Activated CD8-positive, alpha-beta memory T cell treated with anti-CD3 and anti-CD28 coated beads, Interleukin-2, amount 50 U/mL, for 1 hour (primary cell): Measurements from ENCODE around the gene ZNF714.

Source experiments
- DNase-seq: peaks from one replicate; pipeline ENCODE4 v3.0.0-alpha.2; 2020; ENCODE audit errors: extremely low read depth

ZNF714 gene

DNA sequence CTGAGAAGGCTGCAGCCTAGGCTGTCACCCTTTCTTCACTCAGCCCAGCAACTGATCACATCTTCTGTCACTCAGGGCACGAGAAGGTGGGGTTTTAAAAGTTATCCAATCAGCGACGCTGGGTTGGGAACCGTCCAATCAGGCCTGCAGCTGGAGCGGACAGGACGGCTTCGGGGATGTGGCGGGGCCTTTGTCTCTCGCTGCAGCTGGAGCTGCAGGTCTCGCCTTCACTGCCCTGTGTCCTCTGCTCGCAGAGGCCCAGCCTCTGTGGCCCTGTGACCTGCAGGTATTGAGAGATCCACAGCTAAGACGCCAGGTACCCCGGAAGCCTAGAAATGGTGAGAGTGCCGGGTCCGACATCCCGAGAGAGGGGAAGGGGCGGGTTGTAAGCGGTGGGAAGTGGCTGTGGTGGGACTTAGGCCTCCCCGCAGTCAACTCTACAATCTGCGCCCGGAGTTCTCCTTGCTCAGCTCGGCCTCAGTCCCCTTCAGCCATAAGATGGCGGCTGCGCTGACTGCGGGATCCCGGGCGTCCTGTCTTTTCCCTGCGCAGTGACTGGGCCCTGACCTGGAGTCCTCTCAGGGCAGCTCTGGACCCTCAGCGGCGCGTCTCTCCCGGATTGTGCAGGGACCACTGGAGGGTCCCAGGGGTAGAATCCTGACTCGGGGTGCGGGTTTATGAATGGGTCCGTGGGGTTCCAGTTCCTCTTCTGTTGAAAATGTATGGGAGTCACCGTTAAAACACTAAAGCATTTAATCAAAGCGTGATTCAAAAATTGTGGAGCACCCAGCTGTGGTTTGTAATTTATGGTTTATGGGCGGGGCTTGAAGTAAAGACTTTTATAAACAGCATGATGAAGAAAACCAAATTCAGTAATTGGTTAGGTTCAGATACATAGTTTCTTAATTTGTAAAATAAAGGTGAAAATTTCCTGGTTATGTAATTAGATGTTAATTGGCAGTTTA is at the start of gene ZNF714:
Gene ZNF714, plus strand, starts transcription at position 193 of the 965 bp plus-strand sequence. CDS start 16,066 bp downstream, outside the sequence.
- peak; percentile 38 for DNase-seq

DNA sequence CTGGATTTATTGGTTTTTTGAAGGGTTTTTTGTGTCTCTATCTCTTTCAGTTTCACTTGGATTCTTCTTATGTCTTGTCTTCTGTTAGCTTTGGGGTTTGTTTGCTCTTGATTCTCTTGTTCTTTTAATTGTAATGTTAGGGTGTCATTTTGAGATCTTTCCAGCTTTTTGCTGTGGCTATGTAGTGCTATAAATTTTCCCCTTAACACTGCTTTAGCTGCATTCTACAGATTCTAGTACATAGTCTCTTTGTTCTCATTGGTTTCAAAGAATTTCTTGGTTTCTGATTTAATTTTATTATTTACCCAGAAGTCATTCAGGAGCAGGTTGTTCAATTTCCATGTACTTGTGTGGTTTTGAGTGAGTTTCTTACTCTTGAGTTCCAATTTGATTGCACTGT is 37.0 kb upstream of the ZNF714 start:
- DNase-seq, result no peak

DNA sequence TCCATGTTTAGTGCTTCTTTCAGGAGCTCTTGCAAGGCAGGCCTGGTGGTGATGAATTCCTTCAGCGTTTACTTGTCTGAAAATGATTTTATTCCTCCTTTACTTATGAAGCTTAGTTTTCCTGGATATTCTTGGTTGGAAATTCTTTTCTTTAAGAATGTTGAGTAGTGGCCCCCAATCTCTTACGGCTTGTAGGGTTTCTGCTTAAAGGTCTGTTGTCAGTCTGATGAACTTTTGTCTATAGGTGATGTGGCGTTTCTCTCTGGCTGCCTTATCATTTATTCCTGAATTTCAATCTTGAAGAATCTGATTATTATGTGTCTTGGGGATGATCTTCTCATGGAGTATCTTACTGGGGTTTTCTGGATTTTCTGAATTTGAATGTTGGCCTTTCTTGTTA is 35.5 kb upstream of the ZNF714 start:
- no peak for DNase-seq

DNA sequence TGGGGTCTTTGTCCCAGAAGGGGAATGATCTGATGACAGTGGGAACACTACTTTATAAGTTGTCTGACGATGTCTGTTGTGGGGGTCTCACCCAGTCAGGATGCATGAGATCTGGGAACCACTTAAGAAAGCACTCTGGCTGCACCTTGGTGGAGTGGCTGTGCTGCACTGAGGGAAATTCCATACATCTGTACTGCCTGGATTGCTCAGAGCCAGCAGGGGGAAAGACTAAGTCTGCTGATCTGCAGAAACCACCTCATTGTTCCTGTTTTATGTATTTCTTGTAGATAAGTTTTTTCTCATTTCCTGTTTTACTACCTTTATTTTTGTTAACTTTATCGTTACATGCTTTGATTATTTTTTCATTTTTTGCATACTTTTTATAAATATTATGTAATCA is 34.3 kb upstream of the ZNF714 start:
- DNase-seq, result no peak

DNA sequence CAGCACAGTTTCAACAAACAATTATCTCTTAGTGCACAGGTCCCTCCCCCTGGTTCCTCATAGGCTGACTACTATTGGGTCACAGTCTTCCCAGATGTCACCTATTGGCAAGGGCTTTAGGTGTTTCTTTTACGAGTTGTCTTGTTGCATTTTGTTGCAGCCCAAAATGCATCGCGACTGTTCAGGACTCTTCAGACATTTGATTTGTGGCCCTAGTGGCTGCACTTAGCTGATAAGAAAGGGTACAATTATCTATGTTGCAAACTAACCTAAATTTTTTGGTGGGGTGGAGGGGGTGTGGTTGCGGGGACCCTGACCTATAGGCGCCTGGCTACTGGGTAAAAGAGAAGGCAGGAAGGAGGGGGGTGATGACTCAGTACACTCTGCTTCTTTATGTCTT is 29.1 kb upstream of the ZNF714 start:
- no peak for DNase-seq

DNA sequence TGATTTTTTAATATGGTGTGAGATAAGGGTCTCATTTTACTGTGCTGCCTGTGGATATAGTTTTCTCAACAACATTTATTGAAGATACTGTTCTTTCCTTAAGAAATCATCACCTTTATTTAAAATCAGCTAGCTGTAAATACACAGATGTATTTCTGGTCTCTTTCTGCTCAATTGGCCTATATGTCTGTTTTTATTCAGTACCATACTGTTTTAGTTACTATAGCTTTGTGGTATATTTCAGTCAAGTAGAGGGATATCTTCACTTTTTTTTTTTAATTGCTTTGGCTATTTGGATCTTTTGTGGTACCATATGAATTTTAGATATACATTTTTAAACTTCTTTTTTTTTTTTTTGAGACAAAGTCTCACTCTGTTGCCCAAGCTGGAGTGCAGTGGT is 16.7 kb upstream of the ZNF714 start:
- DNase-seq, result no peak

DNA sequence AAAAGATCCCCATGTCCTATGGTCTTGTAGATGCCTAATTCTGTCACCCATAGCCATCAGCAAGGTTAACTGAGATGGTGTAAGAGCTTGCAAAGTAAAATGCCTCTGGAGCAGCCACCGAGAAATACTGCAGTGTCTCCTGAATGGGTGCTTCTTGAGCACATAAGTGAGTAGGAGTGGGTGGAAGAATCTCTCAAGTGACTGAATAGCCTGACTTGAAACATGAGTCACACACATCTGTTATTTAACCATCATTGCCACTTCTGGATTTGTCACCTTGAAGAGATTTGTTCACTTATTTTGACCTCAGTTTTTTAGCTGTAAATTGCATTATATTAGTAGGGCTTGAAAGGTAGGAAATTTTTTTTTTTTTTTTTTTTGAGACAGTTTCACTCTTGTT is 2.3 kb downstream of the ZNF714 start:
- no peak for DNase-seq

DNA sequence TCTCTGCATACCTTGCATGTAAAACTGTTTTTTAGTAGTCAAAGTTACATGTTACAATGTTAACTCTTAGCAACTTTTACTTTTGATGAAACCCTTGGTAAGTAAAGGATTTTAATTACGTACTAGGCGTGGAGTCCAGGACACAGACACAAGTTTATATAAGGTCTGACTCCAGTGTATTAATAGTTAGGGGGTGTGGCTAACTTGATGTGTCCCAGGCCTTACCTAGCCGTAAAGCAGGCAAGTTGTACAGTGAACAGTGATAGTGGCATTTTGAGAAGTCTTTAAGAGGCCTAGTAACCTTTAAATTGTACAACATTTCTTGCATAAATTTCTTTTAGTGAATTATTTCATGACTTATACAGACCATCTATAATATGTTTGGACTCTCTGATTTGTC is 5.9 kb downstream of the ZNF714 start:
- DNase-seq, result no peak

DNA sequence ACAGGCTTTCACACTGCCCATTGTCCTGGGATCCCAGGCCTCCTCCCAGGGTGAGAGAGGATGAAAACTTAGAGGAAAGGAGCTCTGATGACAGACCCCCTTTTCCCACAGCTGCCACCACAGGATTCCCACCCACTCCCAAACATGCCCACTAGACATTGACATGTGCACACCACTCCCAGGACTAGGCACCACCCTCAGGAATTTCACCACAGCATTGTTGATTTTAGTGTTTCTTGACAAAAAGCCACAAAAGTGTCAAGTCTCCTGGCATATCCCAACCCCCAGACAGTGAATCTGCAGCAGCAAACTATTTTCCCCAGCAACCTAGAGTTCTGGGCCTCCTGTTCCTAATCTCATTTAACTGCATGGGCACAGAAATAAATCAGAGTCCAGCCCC is 10.1 kb downstream of the ZNF714 start:
- DNase-seq, result no peak

DNA sequence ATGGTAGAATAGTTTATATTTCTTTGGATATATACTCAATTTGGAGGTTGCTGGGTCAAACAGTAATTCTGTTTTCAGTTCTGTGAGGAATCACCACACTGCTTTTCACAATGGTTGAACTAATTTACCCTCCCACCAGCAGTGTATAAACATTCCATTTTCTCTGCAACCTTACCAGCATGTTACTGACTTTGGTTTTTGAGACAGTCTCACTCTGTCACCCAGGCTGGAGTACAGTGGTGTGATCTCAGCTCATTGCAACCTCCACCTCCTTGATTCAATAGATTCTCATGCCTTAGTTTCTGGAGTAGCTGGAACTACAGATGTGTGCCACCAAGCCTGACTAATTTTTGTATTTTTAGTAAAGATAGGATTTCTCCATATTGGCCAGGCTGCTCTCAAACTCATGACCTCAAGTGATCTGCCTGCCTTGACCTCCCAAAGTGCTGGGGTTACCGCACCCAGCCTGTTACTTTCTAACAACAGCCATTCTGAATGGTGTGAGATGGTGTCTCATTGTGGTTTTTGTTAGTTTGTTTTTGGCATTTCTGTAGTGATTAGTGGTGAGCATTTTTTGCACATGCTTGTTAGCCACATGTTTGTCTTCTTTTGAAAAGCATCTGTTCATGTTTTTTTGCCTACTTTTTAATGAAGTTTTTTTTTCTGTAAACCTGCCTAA is 12.5 kb downstream of the ZNF714 start:
- no peak for DNase-seq

DNA sequence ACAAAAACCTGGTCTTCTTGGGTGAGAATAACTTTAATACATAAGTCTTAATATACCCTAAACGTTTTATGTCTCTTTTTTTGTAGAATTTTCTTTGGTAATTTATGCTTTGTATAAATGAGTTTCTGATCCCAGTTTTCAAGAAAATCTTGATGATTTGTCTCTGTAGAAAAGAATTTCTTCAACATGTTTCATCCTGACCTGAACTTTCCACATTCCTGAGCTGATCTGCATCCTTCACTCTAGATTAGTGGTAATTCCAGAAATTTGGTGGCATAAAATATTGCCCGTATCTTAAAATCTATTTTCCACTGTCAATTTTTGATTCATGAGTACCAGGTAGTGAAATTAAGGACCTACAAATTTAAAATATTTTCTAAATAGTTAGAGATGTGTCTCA is 16.3 kb downstream of the ZNF714 start:
- DNase-seq, result no peak

DNA sequence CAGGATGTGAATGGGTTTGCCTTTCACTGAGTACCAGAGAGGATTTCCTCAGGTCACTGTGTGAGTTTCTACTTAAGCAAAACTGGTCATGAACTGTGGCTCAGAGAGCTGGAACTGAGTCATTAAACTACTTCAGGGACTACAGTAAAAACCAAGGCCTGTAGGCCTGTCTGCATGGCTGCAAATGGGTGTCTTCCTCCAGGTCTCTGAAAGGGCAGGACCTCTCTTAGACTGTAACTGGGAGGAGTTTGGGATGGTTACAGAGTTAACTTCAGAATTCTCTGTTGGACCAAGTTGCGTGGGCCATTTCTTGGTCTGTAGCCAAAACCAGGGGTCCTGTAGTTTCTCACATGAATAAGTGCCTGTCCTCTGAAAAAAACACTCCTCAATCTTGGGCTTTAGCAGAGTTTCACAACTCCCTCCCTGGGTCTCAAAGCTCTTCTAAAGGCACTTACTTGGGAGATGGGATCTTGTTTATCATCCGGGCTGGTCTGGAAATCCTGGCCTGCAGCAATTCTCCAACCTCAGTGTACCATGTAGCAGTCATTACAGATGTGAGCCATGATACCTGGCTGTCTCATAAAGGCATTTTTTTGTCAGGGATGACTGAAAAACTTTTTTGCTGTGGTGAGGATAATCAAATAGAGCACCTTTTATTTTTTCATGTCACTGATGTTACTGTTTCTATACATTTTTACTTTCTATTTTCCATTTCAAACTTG is 19.7 kb downstream of the ZNF714 start:
- no peak for DNase-seq

DNA sequence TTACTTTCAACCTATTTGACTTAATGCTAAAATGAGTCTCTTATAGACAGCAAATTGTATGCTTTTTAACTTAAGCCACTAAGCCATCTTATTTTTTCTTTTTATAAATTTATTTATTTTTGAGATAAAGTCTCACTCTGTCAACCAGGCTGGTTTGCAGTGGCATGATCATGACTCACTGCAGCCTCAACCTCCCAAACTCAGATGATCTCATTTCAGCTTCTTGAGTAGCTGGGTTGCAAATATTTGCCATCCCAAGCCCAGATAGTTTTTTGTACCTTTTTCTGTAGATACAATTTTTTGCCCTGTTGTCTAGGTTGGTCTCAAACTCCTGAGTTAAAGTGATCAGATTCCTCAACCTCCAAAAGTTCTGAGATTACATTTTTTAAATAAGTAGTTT is 27.1 kb downstream of the ZNF714 start:
- no peak for DNase-seq

DNA sequence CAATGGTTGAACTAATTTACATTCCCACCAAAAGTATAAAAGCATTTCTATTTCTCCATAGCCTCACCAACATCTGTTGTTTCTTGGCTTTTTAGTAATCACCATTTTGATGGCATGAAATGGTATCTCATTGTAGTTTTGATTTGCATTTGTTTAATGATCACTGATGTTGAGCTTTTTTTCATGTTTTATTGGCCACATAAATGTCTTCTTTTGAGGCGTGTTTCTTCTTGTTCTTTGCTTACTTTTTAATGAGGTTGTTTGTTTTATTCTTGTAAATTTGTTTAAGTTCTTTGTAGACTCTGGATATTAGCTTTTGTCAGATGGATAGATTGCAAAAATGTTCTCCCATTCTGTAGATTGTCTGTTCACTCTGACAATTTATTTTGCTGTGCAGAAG is 28.2 kb downstream of the ZNF714 start:
- DNase-seq, result no peak

DNA sequence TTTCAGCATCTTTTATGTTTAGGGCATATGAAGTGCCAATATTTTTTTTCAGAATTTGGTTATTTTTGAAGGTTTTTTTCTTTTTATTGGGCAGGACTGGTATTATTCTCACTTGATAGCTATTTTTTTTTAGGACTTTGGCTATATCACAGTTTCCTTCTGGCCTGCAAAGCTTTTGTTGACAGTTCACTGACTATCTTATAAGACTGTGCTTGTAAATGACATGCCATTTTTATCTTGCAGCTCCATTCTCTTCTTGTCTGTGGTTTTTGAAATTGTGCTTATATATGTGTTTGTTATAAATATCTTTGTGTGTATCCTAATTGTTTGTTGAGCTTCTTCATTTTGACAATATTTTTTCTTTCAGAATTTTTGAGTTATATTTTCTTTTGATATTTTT is 33.4 kb downstream of the ZNF714 start:
- no peak for DNase-seq

DNA sequence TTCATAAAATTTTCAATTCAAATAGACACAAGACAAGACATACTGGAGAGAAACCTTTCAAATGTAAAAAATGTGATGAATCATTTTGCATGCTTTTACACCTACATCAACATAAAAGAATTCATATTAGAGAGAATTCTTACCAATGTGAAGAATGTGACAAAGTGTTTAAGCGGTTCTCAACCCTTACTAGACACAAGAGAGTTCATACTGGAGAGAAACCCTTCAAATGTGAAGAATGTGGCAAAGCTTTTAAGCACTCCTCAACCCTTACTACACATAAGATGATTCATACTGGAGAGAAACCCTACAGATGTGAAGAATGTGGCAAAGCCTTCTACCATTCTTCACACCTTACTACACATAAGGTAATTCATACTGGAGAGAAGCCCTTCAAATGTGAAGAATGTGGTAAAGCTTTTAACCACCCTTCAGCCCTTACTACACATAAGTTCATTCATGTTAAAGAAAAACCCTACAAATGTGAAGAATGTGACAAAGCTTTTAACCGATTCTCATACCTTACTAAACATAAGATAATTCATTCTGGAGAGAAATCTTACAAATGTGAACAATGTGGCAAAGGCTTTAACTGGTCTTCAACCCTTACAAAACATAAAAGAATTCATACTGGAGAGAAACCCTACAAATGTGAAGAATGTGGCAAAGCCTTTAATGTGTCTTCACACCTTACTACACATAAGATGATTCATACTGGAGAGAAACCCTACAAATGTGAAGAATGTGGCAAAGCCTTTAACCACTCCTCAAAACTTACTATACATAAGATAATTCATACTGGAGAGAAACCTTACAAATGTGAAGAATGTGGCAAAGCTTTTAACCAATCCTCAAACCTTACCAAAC is 35.3 kb downstream of the ZNF714 start:
- no peak for DNase-seq

DNA sequence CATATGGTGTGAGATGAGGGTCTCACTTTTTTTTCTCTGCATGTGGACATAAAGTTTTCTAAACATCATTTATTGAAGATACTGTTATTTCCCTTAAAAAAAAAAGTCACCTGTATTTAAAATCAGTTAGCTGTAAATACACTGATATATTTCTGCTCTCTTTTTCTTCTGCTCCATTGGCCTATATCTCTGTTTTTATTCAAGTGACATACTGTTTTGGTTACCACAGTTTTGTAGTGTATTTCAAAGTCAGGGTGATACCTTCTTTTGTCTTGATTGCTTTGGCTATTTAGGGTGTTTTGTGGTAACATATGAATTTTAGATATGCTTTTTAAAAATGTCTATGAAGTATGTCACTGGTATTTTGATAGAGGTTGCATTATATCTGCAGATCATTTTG is 44.1 kb downstream of the ZNF714 start:
- no peak for DNase-seq

DNA sequence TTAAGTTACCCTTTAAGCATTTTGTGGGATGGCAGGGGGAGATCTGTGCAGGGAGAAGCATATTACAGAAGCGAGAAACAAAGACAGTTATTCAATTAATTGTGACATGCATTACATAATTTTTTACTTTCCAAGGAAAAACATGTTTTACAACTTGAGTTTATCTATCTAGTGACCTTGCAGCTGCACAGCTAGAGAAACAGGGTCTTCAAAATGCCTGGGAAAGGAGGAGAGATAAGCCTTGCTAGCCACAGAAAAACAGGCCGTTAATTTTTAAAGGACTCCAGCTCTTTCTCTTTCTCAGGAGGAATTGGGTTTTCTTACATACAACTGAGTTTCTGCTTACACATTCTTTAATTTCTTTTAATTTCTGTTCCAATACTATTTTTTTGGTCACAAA is 45.0 kb downstream of the ZNF714 start:
- no peak for DNase-seq

DNA sequence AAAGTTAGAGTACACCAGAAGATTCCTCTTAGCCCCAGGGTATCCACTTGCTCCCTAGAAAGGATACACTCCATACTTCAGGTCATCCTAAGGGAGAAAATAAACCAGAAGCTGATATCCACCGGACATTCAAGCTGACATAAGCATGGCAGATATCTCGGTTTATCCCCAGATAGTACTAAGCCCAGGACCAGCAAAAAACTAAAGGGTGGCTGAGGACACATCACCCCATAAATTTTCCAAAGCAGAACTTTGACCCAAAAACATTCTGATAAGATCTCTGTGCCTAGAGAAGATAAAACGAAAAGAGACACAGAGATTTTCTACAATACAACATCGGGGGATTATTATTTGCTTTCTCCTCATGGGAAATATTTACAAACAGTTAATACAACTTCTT is 45.9 kb downstream of the ZNF714 start:
- no peak for DNase-seq

DNA sequence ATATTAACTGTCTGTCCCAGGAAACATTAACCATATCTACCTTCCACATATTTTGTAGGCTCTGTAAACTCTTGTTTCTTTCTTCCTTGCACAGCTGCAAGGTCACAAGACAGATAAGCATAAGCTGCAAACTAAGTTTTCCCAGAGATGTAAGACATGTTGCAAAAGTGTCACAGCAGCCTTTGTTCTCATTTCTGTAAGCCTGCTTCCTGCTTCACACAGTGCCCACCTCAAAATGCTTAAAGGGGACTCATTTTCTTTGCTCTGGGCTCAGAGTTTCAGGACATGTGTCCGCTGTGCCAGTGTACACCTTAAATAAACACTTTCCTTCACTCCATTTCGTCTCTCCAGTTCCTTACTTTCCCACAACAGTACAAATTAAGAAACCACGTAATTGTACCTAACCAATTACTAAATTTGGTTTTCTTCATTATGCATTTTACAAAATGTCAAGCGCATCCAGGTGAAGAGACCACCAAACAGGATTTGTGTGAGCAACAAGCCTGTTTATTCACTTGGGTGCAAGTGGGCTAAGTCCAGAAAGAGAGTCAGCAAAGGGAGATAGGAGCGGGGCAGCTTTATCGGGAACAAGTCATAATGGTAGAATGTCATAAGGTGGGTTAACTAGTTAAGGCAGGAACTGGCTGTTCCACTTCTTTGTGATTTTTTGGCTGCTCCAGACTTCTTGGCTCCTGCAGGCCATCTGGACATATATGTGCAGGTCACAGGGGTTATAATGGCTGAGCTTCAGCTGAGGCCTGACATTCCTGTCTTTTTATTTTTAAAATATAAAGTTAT is 47.1 kb downstream of the ZNF714 start:
- no peak for DNase-seq
